RCC 7860 (cell line): ENCODE measurements around the gene KHDRBS2.

Experiments
- DNase-seq: peaks from one replicate; pipeline ENCODE4 v3.0.0-alpha.2; 2015; ENCODE audit warnings: low spot score
- FAIRE-seq: peaks from 2 replicates; lab custom pipeline; 2012; peaks lifted over from hg19 to GRCh38; lab: Jason Lieb, UNC

KHDRBS2 gene

GRCh38 chr6:62039605-62040004, 246.4 kb downstream of the KHDRBS2 start:
- DNase-seq (no peak), FAIRE-seq (no peak)

- FAIRE-seq (no peak), DNase-seq (no peak)
These were observed 248.6 kb downstream of the KHDRBS2 start for GRCh38 chr6:62037445-62037844.

- no peak for FAIRE-seq
- DNase-seq = no peak
These were observed 250.1 kb downstream of the KHDRBS2 start for GRCh38 chr6:62035952-62036351.

- DNase-seq = no peak
- no peak for FAIRE-seq
These were observed 272.3 kb downstream of the KHDRBS2 start for GRCh38 chr6:62013719-62014118.

- FAIRE-seq (no peak), DNase-seq (no peak)
These were observed 276.6 kb downstream of the KHDRBS2 start for GRCh38 chr6:62009445-62009844.

GRCh38 chr6:61989616-61990015, 296.4 kb downstream of the KHDRBS2 start:
- no peak for DNase-seq
- FAIRE-seq = no peak

GRCh38 chr6:61980622-61981021, 305.4 kb downstream of the KHDRBS2 start:
- DNase-seq (no peak), FAIRE-seq (no peak)

GRCh38 chr6:61977947-61978346, 308.1 kb downstream of the KHDRBS2 start:
- FAIRE-seq = no peak
- no peak for DNase-seq

GRCh38 chr6:61977099-61977498, 308.9 kb downstream of the KHDRBS2 start:
- FAIRE-seq (no peak), DNase-seq (no peak)

GRCh38 chr6:61959196-61959595, 326.8 kb downstream of the KHDRBS2 start:
- FAIRE-seq = no peak

GRCh38 chr6:61953851-61954250, 332.2 kb downstream of the KHDRBS2 start:
- no peak for DNase-seq
- no peak for FAIRE-seq

More at GRCh38 chr6:61959196-61959595, 326.8 kb downstream of the KHDRBS2 start:
- DNase-seq = no peak

GRCh38 chr6:61951586-61951985, 334.4 kb downstream of the KHDRBS2 start:
- no peak for DNase-seq
- FAIRE-seq = no peak

GRCh38 chr6:61950811-61951210, 335.2 kb downstream of the KHDRBS2 start:
- DNase-seq = no peak
- FAIRE-seq = no peak

GRCh38 chr6:61949971-61950370, 336.1 kb downstream of the KHDRBS2 start:
- no peak for FAIRE-seq
- no peak for DNase-seq

GRCh38 chr6:61949161-61949560, 336.9 kb downstream of the KHDRBS2 start:
- FAIRE-seq = no peak
- no peak for DNase-seq

GRCh38 chr6:61947311-61947947, 338.6 kb downstream of the KHDRBS2 start:
- DNase-seq (no peak), FAIRE-seq (no peak)

- DNase-seq (no peak), FAIRE-seq (no peak)
These were observed 345.1 kb downstream of the KHDRBS2 start for GRCh38 chr6:61940919-61941318.

- DNase-seq (no peak), FAIRE-seq (no peak)
These were observed 350.7 kb downstream of the KHDRBS2 start for GRCh38 chr6:61935242-61935846.

GRCh38 chr6:61909486-61909885, 376.5 kb downstream of the KHDRBS2 start:
- DNase-seq (no peak), FAIRE-seq (no peak)

- DNase-seq (no peak), FAIRE-seq (no peak)
These were observed 384.3 kb downstream of the KHDRBS2 start for GRCh38 chr6:61901748-61902147.

GRCh38 chr6:61894536-61894935, 391.5 kb downstream of the KHDRBS2 start:
- DNase-seq (no peak), FAIRE-seq (no peak)

- DNase-seq (no peak), FAIRE-seq (no peak)
These were observed 398.6 kb downstream of the KHDRBS2 start for GRCh38 chr6:61887423-61887822.
